GM23248 (cell line): Measurements from ENCODE around the gene RNF215.

Experiments used
- EZH2 ChIP-seq: fragments of 200-600 bp; sonication (generic); IDR thresholded peaks from 2 replicates; pipeline ENCODE4 v1.6.1; 2018; ENCODE audit warnings: antibody characterized with exemption, mild to moderate bottlenecking; ENCODE audit not compliant: insufficient read depth, poor library complexity, severe bottlenecking
- EZH2phosphoT487 ChIP-seq: fragments of 200-600 bp; sonication (generic); IDR thresholded peaks from 2 replicates; pipeline ENCODE4 v1.6.1; 2018; ENCODE audit warnings: antibody characterized with exemption, moderate library complexity, mild to moderate bottlenecking, low read depth; ENCODE audit not compliant: insufficient read depth

GRCh38 chr22:30347255-30347892, 39.8 kb downstream of the RNF215 start:
- TF ChIP-seq EZH2phosphoT487 (no peak), EZH2 (no peak)
